Keratinocyte (primary cell): ENCODE data around the gene CTRB1.

Experiments used
- CTCF ChIP-seq, 3 experiments: IDR thresholded peaks in 1 of 3; conservative IDR thresholded peaks in 1 of 3; optimal IDR thresholded peaks in 1 of 3; 2 replicates in 2 of 3; 3 replicates in 1 of 3; pipeline versions ENCODE3 to v1.5.1; 2011; ENCODE audit warnings: low read length in 3 of 3, mild to moderate bottlenecking in 3 of 3, moderate library complexity in 2 of 3, control low read depth in 1 of 3, inconsistent platforms in 1 of 3; ENCODE audit not compliant: insufficient read depth in 2 of 3; ENCODE audit errors: extremely low read depth in 1 of 3
- EZH2 ChIP-seq: IDR thresholded peaks from one replicate; pipeline ENCODE4 v1.6.1; 2012; ENCODE audit warnings: inconsistent platforms, mild to moderate bottlenecking, low read length, moderate library complexity

GRCh38 chr16:75217389-75217851 is 1.4 kb upstream of the CTRB1 start:
- TF ChIP-seq CTCF (optimal IDR thresholded peaks at IDR 0.05 in 1 of 3, IDR thresholded peaks at IDR 0.05 in 1 of 3, conservative IDR thresholded peaks at IDR 0.05 in 1 of 3; ENCODE audit: extremely low read depth in 1 of 3, insufficient read depth in 2 of 3, low read length in 3 of 3), result no peak
- TF ChIP-seq EZH2, result no peak
